IPS-15b (cell line): ENCODE data around the gene MCCC2.
"Not testable (repeated sequence)": the region's sequence is repeated elsewhere in the genome, so short reads cannot be mapped to it uniquely, and the experiment has no call there.

Experiments
- H3K27me3 ChIP-seq: one replicate; pipeline ENCODE4 v1.6.1; 2013; ENCODE audit warnings: low read length; ENCODE audit not compliant: control insufficient read depth, insufficient read depth
- H3K36me3 ChIP-seq: one replicate; pipeline ENCODE4 v1.6.1; 2013; ENCODE audit warnings: low read length; ENCODE audit not compliant: control insufficient read depth, insufficient read depth
- H3K4me1 ChIP-seq: one replicate; pipeline ENCODE4 v1.6.1; 2013; ENCODE audit warnings: mild to moderate bottlenecking, low read length; ENCODE audit not compliant: control insufficient read depth, insufficient read depth
- H3K4me3 ChIP-seq: one replicate; pipeline ENCODE4 v1.5.1; 2013; ENCODE audit warnings: low read depth, low read length
- H3K9ac ChIP-seq: one replicate; pipeline ENCODE4 v1.6.1; 2013; ENCODE audit warnings: low read depth, mild to moderate bottlenecking, low read length
- H3K9me3 ChIP-seq: one replicate; pipeline ENCODE4 v1.6.1; 2013; ENCODE audit warnings: mild to moderate bottlenecking, low read length; ENCODE audit not compliant: control insufficient read depth, insufficient read depth

The MCCC2 gene

GRCh38 chr5:71576241-71576640 is 10.9 kb upstream of the MCCC2 start:
- H3K27me3 ChIP-seq = no peaks in the 10 kb centered on the region
- no peak overlapping the region for H3K4me3 ChIP-seq
- no peaks in the 10 kb centered on the region for H3K9me3 ChIP-seq
- H3K4me1 ChIP-seq = no peaks in the 10 kb centered on the region
- H3K36me3 ChIP-seq = no peaks in the 10 kb centered on the region
- H3K9ac ChIP-seq = no peak overlapping the region

- H3K9ac ChIP-seq, H3K4me3 ChIP-seq, H3K27me3 ChIP-seq, H3K9me3 ChIP-seq, H3K4me1 ChIP-seq, H3K36me3 ChIP-seq: not testable (repeated sequence)
These were observed 9.3 kb upstream of the MCCC2 start for GRCh38 chr5:71577839-71578238.

DNA sequence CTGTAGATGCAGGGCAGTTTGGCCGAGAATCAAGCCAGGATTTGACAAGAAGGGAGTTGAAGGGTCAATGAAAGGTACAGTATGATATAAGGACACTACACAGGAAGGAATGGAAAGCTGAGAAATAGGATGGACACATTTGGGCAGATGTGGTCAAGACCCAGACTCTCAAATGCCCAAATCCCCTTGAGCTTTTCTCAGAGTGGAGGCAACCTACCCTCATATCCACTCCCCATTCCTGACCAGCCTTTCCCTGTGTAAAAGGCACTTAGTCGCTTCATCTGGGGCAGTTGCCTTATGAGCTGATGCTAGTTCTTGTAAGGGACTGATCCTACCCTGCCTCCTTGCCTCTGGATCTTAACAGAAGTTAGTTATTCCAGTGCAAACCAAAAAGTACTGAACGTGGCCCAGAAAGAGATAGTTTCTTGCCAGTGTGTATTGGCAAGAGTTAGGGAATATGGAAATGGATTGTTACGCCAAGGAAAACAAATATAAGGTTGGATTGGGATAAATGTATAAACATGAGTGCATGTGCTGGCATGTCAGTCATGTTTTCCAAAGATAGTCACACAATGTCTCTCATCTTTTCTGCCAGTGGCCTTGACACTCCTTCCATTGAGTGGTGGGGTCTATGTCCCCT is 4.1 kb upstream of the MCCC2 start:
- H3K9ac ChIP-seq = no peak overlapping the region
- H3K4me1 ChIP-seq = no peaks in the 10 kb centered on the region
- no peaks in the 10 kb centered on the region for H3K36me3 ChIP-seq
- H3K4me3 ChIP-seq = no peak overlapping the region
- no peaks in the 10 kb centered on the region for H3K9me3 ChIP-seq
- no peaks in the 10 kb centered on the region for H3K27me3 ChIP-seq

DNA sequence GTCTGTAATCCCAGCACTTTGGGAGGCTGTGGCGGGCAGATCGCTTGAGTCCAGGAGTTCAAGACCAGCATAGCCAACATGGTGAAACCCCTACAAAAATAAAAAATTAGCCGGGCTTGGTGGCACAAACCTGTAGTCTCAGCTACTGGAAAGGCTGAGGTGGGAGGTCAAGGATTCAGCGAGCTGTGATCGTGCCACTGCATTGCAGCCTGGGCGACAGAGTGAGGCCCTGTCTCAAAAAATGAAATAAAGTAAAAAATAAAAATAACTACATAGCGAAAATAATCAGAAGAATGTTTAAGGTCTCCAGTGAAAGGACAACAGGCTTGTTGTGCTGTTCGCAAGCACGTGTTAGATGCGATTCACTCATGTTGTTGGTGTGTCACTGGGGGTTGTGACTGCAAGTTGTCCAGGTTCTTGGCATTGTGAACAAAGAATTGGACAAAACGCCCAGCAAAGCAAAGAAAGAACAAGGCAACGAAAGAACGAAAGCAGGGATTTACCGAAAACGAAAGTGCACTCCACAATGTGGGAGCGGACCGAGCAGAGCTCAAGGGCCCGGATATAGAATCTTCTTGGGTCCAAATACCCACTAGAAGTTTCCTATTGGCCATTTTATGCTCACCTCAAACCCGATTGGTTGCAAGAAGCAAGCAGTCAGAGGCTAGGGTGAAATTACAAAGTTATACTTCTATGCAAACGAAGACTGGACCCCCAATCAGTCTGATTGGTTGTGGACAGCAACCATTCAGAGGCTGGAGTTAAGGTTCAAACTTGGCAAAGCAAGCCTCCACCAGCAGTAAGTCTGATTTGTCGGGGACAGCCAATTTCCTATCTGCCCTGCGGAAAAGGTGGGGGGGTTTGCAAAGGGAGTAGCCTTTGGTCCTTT is 844 bp upstream of the MCCC2 start:
- H3K4me3 ChIP-seq = peak overlapping the region; percentile 76
- no peaks in the 10 kb centered on the region for H3K36me3 ChIP-seq
- peak overlapping the region; percentile 73 for H3K9ac ChIP-seq
- no peaks in the 10 kb centered on the region for H3K9me3 ChIP-seq
- H3K4me1 ChIP-seq = peaks cover 4% of the 10 kb centered on the region
- no peaks in the 10 kb centered on the region for H3K27me3 ChIP-seq

DNA sequence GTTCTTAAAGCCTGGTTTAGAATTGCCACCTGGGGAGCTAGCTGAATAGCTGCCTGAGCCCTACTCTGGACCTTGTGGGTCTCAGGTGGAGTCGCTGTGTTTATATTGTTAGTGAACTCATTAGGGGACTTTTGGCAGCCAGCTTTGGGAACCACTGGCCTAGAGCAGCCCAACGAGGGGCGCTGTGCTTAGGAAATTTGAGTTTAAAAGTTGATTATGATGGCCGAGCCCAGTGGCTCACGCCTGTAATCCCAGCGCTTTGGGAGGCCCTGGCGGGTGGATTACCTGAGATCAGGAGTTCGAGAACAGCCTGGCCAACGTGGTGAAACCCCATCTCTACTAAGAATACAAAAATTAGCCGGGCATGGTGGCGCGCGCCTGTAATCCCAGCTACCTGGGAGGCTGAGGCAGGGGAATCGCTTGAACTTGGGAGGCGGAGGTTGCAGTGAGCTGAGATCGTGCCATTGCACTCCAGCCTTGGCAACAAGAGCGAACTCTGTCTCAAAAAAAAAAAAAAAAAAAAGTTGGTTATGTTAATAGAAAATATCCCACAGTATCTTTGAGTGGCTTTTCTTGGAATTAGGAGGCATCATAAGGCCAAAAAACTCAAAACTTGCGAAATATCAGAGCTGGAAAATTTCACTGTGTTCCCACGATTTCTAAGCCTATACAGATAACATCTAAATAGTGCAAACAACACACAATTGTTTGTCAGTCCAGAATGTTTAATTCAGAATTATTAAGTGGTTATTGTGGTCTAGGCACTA is 809 bp downstream of the MCCC2 start:
- Histone ChIP-seq H3K9me3 (no peaks in the 10 kb centered on the region), H3K9ac (peak overlapping the region; percentile 87), H3K4me3 (peak overlapping the region; percentile 76)

GRCh38 chr5:71588533-71588885 is 1.4 kb downstream of the MCCC2 start:
- Histone ChIP-seq H3K9me3 (no peaks in the 10 kb centered on the region), H3K4me3 (peak overlapping the region; percentile 76), H3K9ac (no peak overlapping the region), H3K4me1 (peaks cover 4% of the 10 kb centered on the region), H3K27me3 (no peaks in the 10 kb centered on the region), H3K36me3 (no peaks in the 10 kb centered on the region)

More for the DNA sequence above, 809 bp downstream of the MCCC2 start:
- Histone ChIP-seq H3K36me3 (no peaks in the 10 kb centered on the region), H3K4me1 (peaks cover 4% of the 10 kb centered on the region), H3K27me3 (no peaks in the 10 kb centered on the region)

DNA sequence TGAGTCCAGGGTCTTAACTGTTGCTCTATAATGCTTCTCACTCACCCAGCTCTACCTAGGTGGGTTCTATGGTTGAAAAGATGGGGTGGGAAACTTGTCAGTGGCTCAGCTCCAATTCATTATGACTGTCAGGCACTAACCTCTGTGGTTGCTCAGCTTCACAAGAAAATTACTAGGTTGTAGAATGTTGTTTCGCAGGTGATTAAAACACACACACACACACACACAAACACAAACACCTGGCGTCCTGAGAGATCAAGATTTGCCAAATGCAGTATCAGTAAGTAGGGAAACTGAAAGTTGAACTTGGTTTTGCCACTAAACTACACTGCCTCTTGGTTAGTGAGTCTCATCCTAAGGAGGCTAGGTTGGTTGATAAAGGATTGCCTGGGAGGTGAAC is 2.8 kb downstream of the MCCC2 start:
- H3K9me3 ChIP-seq = no peaks in the 10 kb centered on the region
- H3K27me3 ChIP-seq = no peaks in the 10 kb centered on the region
- H3K4me1 ChIP-seq = peaks cover 4% of the 10 kb centered on the region
- H3K4me3 ChIP-seq = no peak overlapping the region
- no peaks in the 10 kb centered on the region for H3K36me3 ChIP-seq
- no peak overlapping the region for H3K9ac ChIP-seq

- H3K9me3 ChIP-seq = no peaks in the 10 kb centered on the region
- no peak overlapping the region for H3K9ac ChIP-seq
- H3K27me3 ChIP-seq = no peaks in the 10 kb centered on the region
- no peak overlapping the region for H3K4me3 ChIP-seq
- H3K36me3 ChIP-seq = peaks cover 2% of the 10 kb centered on the region
- peaks cover 4% of the 10 kb centered on the region for H3K4me1 ChIP-seq
These were observed 4.0 kb downstream of the MCCC2 start for GRCh38 chr5:71591100-71591499.

DNA sequence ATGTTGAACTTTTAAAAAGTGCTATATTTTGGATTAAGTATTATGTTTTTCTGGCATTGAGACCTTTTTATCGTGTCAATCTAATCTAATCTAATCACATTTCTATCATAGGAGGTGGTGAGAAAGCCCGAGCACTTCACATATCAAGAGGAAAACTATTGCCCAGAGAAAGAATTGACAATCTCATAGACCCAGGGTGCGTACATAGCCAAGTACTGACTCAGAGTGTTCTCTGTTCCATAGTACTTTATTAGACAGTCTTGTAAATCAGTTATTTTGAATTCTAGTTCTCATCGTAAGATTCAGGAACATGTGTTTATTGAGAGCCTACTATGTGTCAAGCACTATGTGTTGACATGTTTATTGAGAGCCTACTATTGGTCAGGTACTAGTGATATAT is 9.0 kb downstream of the MCCC2 start:
- Histone ChIP-seq H3K27me3 (no peaks in the 10 kb centered on the region), H3K4me1 (no peaks in the 10 kb centered on the region), H3K9me3 (no peaks in the 10 kb centered on the region), H3K36me3 (peaks cover 17% of the 10 kb centered on the region), H3K9ac (no peak overlapping the region), H3K4me3 (no peak overlapping the region)

DNA sequence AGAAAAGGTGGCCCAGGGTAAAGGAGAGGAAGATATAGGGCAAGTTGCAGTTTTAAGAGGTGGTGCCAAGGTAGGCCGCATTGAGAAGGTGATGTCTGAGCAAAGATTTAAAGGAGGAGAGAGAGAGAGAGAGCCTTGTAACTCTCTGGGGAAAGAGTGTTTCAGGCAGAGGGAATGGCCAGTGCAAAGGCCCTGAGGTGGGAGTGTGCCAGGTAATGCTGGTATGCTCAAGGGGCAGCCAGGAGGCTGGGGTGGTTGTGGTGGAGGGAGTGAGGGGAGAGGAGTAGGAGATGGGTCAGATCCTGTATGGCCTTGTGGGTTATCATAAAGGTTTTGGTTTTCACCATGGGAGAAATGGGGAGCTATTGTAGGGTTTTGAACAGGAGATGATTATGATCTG is 9.9 kb downstream of the MCCC2 start:
- H3K9me3 ChIP-seq = no peaks in the 10 kb centered on the region
- H3K27me3 ChIP-seq = no peaks in the 10 kb centered on the region
- no peak overlapping the region for H3K4me3 ChIP-seq
- H3K36me3 ChIP-seq = peaks cover 17% of the 10 kb centered on the region
- no peaks in the 10 kb centered on the region for H3K4me1 ChIP-seq
- no peak overlapping the region for H3K9ac ChIP-seq

DNA sequence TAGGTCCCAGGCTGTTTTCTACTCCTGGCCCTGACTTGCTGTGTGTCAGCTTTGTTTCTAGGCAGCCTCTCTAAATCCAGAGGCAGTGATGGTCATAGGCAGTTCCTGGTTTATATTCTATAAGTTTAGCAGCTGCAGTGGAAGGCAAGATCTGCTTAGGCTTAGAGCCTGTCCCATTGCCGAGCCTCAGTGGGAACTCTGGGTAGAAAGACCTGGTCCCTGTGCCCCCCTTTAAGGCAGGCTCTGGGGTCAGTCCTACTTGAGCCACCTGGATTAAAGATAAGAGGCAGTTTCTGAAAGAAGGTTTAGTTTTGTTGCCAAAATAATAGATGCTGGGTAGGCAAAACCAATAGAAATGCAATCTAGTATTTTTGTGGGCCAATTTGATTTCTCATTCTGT is 13.6 kb downstream of the MCCC2 start:
- H3K36me3 ChIP-seq = peaks cover 19% of the 10 kb centered on the region
- H3K4me3 ChIP-seq = no peak overlapping the region
- no peak overlapping the region for H3K9ac ChIP-seq

More for the DNA sequence above, 13.6 kb downstream of the MCCC2 start:
- H3K9me3 ChIP-seq = no peaks in the 10 kb centered on the region
- H3K4me1 ChIP-seq = no peaks in the 10 kb centered on the region
- H3K27me3 ChIP-seq = no peaks in the 10 kb centered on the region
